Neural cell (in vitro differentiated cells): ENCODE results near the gene DENND4C. TPM values are rescaled to one million over a fixed set of nuclear protein-coding genes. Genes with fewer than 3 reads are reported as not detected.

ENCODE experiments used
- H2AFZ ChIP-seq: fragments of 200-600, 300-800 bp; sonication (generic), shearing (Covaris generic); 2 replicates; pipeline ENCODE4 v1.6.0; 2014; ENCODE audit warnings: low read depth, mild to moderate bottlenecking, antibody characterized with exemption, low read length, moderate library complexity
- H3F3A ChIP-seq: fragments of 200-600 bp; shearing (Covaris generic); 2 replicates; pipeline ENCODE4 v1.6.1; 2016; ENCODE audit warnings: mild to moderate bottlenecking, moderate library complexity, mixed read lengths, antibody characterized with exemption, low read length; ENCODE audit not compliant: insufficient read depth, poor library complexity, severe bottlenecking
- H3K27ac ChIP-seq: fragments of 200-600, 300-800 bp; sonication (generic), shearing (Covaris generic); 2 replicates; pipeline ENCODE4 v1.5.1; 2014; ENCODE audit warnings: mild to moderate bottlenecking, low read length, moderate library complexity
- H3K27me3 ChIP-seq: fragments of 300-800, 200-600 bp; sonication (generic), shearing (Covaris generic); 2 replicates; pipeline ENCODE4 v1.6.0; 2014; ENCODE audit warnings: mild to moderate bottlenecking, low read depth, low read length, moderate library complexity; ENCODE audit not compliant: insufficient read depth
- H3K36me3 ChIP-seq: fragments of 300-800, 200-600 bp; sonication (generic), shearing (Covaris generic); 2 replicates; pipeline ENCODE4 v1.5.1; 2014; ENCODE audit warnings: mild to moderate bottlenecking, antibody characterized with exemption, low read length, moderate library complexity; ENCODE audit not compliant: insufficient read depth
- H3K4me2 ChIP-seq: fragments of 300-800, 200-600 bp; sonication (generic), shearing (Covaris generic); 2 replicates; pipeline ENCODE4 v1.6.0; 2014; ENCODE audit warnings: mild to moderate bottlenecking, low read length
- H3K4me3 ChIP-seq: fragments of 300-800, 200-600 bp; sonication (generic), shearing (Covaris generic); 2 replicates; pipeline ENCODE4 v1.5.1; 2014; ENCODE audit warnings: mild to moderate bottlenecking, low read length, moderate library complexity
- H3K79me2 ChIP-seq: fragments of 200-600 bp; shearing (Covaris generic); replicated peaks from 2 replicates; pipeline ENCODE4 v1.6.0; 2014; ENCODE audit warnings: mild to moderate bottlenecking, low read length, moderate library complexity; ENCODE audit not compliant: insufficient read depth
- H3K9ac ChIP-seq: fragments of 300-800, 200-600 bp; sonication (generic), shearing (Covaris generic); 2 replicates; pipeline ENCODE4 v1.6.1; 2016; ENCODE audit warnings: mild to moderate bottlenecking, low read length, mixed read lengths
- H3K9me2 ChIP-seq: fragments of 200-600 bp; shearing (Covaris generic); 2 replicates; pipeline ENCODE4 v1.6.1; 2016; ENCODE audit warnings: mild to moderate bottlenecking, low read length, mixed read lengths; ENCODE audit not compliant: insufficient read depth
- H3K9me3 ChIP-seq: fragments of 200-600, 300-800 bp; sonication (generic), shearing (Covaris generic); 2 replicates; pipeline ENCODE4 v1.6.1; 2016; ENCODE audit warnings: mild to moderate bottlenecking, mixed run types, low read length, moderate library complexity, mixed read lengths
- H4K20me1 ChIP-seq: fragments of 200-600 bp; shearing (Covaris generic); 2 replicates; pipeline ENCODE4 v1.6.1; 2016; ENCODE audit warnings: mild to moderate bottlenecking, mixed run types; ENCODE audit not compliant: insufficient read depth
- CTCF ChIP-seq: fragments of 450-650 bp; IDR thresholded peaks from 2 replicates; pipeline ENCODE4 v1.5.1; 2014; ENCODE audit warnings: antibody characterized with exemption, mild to moderate bottlenecking, moderate library complexity; ENCODE audit not compliant: poor library complexity, severe bottlenecking
- EP300 ChIP-seq: fragments of 450-650 bp; conservative IDR thresholded peaks from 2 replicates; pipeline ENCODE4 v1.6.1; 2014; ENCODE audit warnings: antibody characterized with exemption, mild to moderate bottlenecking, moderate library complexity; ENCODE audit not compliant: poor library complexity, severe bottlenecking
- EZH2 ChIP-seq: fragments of 200-600, 300-800 bp; shearing (Covaris generic), sonication (generic); IDR thresholded peaks from 2 replicates; pipeline ENCODE4 v1.6.1; 2014; ENCODE audit warnings: antibody characterized with exemption, low read length, borderline replicate concordance, mild to moderate bottlenecking; ENCODE audit not compliant: insufficient read depth, poor library complexity, severe bottlenecking
- MXI1 ChIP-seq: fragments of 450-650 bp; conservative IDR thresholded peaks from 2 replicates; pipeline ENCODE4 v1.6.1; 2014; ENCODE audit warnings: antibody characterized with exemption, mild to moderate bottlenecking; ENCODE audit not compliant: poor library complexity, severe bottlenecking
- POLR2AphosphoS5 ChIP-seq: IDR thresholded peaks from 2 replicates; pipeline ENCODE4 v1.6.1; 2012
- RAD21 ChIP-seq: fragments of 450-650 bp; conservative IDR thresholded peaks from 2 replicates; pipeline ENCODE4 v1.6.1; 2014; ENCODE audit warnings: antibody characterized with exemption, mild to moderate bottlenecking, moderate library complexity
- REST ChIP-seq: IDR thresholded peaks from 2 replicates; pipeline ENCODE4 v1.6.1; 2012; ENCODE audit warnings: borderline replicate concordance
- SMC3 ChIP-seq: fragments of 450-650 bp; conservative IDR thresholded peaks from 2 replicates; pipeline ENCODE4 v1.6.1; 2014; ENCODE audit warnings: antibody characterized with exemption, mild to moderate bottlenecking, moderate library complexity; ENCODE audit not compliant: poor library complexity
- TAF1 ChIP-seq: IDR thresholded peaks from 2 replicates; pipeline ENCODE4 v1.6.1; 2012; ENCODE audit warnings: low read depth
- polyA plus RNA-seq: library from polyadenylated mRNA; depleted of rRNA; stranded (reverse); fragments of >200 nt; gene quantifications from 2 replicates; pipeline ENCODE4 v1.2.3, GENCODE V29; 2014

The DENND4C gene
- polyA plus RNA-seq, 1 donor from 2014 or later = 51.8 TPM

- Histone ChIP-seq H3K36me3 (no peaks in the 10 kb centered on the region), H3K79me2 (peaks cover 27% of the 10 kb centered on the region), H3K27me3 (no peaks in the 10 kb centered on the region), H2AFZ (peak overlapping the region; percentile 83), H3K9me2 (no peaks in the 10 kb centered on the region), H3K9me3 (no peaks in the 10 kb centered on the region), H4K20me1 (peaks cover 7% of the 10 kb centered on the region), H3K9ac (peak overlapping the region; percentile 90), H3K27ac (peak overlapping the region; percentile 88), H3K4me3 (peak overlapping the region; percentile 98), H3F3A (no peaks in the 10 kb centered on the region), H3K4me2 (peak overlapping the region; percentile 67)
- TF ChIP-seq POLR2AphosphoS5 = no peak
- peak; percentile 23 for TF ChIP-seq RAD21
- peak; percentile 25 for TF ChIP-seq MXI1
Measured at GRCh38 chr9:19229595-19230354, 718 bp upstream of the DENND4C start.

- H3K36me3 ChIP-seq = no peaks in the 10 kb centered on the region
- H4K20me1 ChIP-seq = peaks cover 7% of the 10 kb centered on the region
- peak overlapping the region; percentile 90 for H3K9ac ChIP-seq
- no peaks in the 10 kb centered on the region for H3K27me3 ChIP-seq
- peak overlapping the region; percentile 88 for H3K27ac ChIP-seq
- peak overlapping the region; percentile 85 for H2AFZ ChIP-seq
- peak overlapping the region; percentile 98 for H3K4me3 ChIP-seq
- peak overlapping the region; percentile 91 for H3K4me2 ChIP-seq
- H3K9me3 ChIP-seq = no peaks in the 10 kb centered on the region
- H3K9me2 ChIP-seq = no peaks in the 10 kb centered on the region
- peaks cover 43% of the 10 kb centered on the region for H3K79me2 ChIP-seq
- no peak for TF ChIP-seq CTCF
- no peak for TF ChIP-seq TAF1
- TF ChIP-seq RAD21 = no peak
- TF ChIP-seq SMC3 = no peak
- TF ChIP-seq POLR2AphosphoS5 = no peak
- no peak for TF ChIP-seq EZH2
- TF ChIP-seq MXI1 = no peak
- no peak for TF ChIP-seq REST
- no peak for TF ChIP-seq EP300
- H3F3A ChIP-seq = no peaks in the 10 kb centered on the region
Measured at GRCh38 chr9:19231126-19231903, 822 bp downstream of the DENND4C start.
